PC-3 (cell line): ENCODE results near the gene METAP1D. TPM values are rescaled to one million over a fixed set of nuclear protein-coding genes. Genes with fewer than 3 reads are reported as not detected.

Experiments
- ATAC-seq: fragments of 200-7000 bp; cut with Tn5 transposase; 2 replicates; pipeline ENCODE4 v1.9.1; 2020; ENCODE audit warnings: mild to moderate bottlenecking, moderate library complexity
- BruUV-seq: library from RNA; stranded (reverse); fragments of 400-500 nt; replicated peaks from 2 replicates; lab custom pipeline; 2021; lab: Mats Ljungman, UMichigan
- CTCF ChIA-PET: fragments of 300-600 bp; sonication (Branson Sonifier 250); formaldehyde crosslinking; loops from one replicate; lab custom pipeline; 2022; ENCODE audit warnings: antibody characterized with exemption; lab: Charles Lee
- POLR2A ChIA-PET: fragments of 300-600 bp; sonication (Branson Sonifier 250); formaldehyde crosslinking; loops from one replicate; lab custom pipeline; 2022; ENCODE audit warnings: antibody characterized with exemption; ENCODE audit not compliant: unreplicated experiment; lab: Charles Lee
- DNase-seq: peaks from one replicate; pipeline ENCODE4 v3.0.0-alpha.2; 2015
- H2AFZ ChIP-seq: fragments of 300-600 bp; sonication (generic); 2 replicates; pipeline ENCODE4 v1.6.0; 2016; ENCODE audit warnings: antibody characterized with exemption, low read length
- H3F3A ChIP-seq: fragments of 300-600 bp; sonication (generic); one replicate; pipeline ENCODE4 v1.6.0; 2017; ENCODE audit warnings: antibody characterized with exemption, low read length, control low read depth, mild to moderate bottlenecking; ENCODE audit not compliant: unreplicated experiment
- H3K27ac ChIP-seq: fragments of 300-600 bp; sonication (generic); 2 replicates; pipeline ENCODE4 v1.5.1; 2016; ENCODE audit warnings: mild to moderate bottlenecking, low read length
- H3K27me3 ChIP-seq: fragments of 300-600 bp; sonication (generic); 2 replicates; pipeline ENCODE4 v1.6.1; 2016; ENCODE audit warnings: low read length, mixed read lengths
- H3K36me3 ChIP-seq: fragments of 300-600 bp; sonication (generic); 2 replicates; pipeline ENCODE4 v1.6.1; 2016; ENCODE audit warnings: low read depth, mixed run types, low read length, mixed read lengths
- H3K4me1 ChIP-seq: fragments of 300-600 bp; sonication (generic); 2 replicates; pipeline ENCODE4 v1.5.1; 2016; ENCODE audit warnings: low read length; ENCODE audit not compliant: insufficient read depth
- H3K4me2 ChIP-seq: fragments of 300-600 bp; sonication (generic); 2 replicates; pipeline ENCODE4 v1.6.0; 2016; ENCODE audit warnings: low read length
- H3K4me3 ChIP-seq: fragments of 300-600 bp; sonication (generic); 2 replicates; pipeline ENCODE4 v1.5.1; 2016; ENCODE audit warnings: mild to moderate bottlenecking, low read length, mixed read lengths
- H3K79me2 ChIP-seq: fragments of 300-600 bp; sonication (generic); 2 replicates; pipeline ENCODE4 v1.6.1; 2017; ENCODE audit warnings: low read length, mixed read lengths
- H3K9ac ChIP-seq: fragments of 300-600 bp; sonication (generic); 2 replicates; pipeline ENCODE4 v1.6.0; 2016; ENCODE audit warnings: mild to moderate bottlenecking, low read length
- H3K9me2 ChIP-seq: fragments of 300-600 bp; sonication (generic); replicated peaks from 2 replicates; pipeline ENCODE4 v1.6.1; 2016; ENCODE audit warnings: mixed run types, low read length, mixed read lengths
- H3K9me3 ChIP-seq: fragments of 300-600 bp; sonication (generic); 2 replicates; pipeline ENCODE4 v1.6.1; 2016; ENCODE audit warnings: low read length, mixed read lengths
- H4K20me1 ChIP-seq: fragments of 300-600 bp; sonication (generic); 2 replicates; pipeline ENCODE4 v1.6.1; 2016; ENCODE audit warnings: low read length, mixed read lengths
- EZH2 ChIP-seq: fragments of 300-600 bp; sonication (generic); IDR thresholded peaks from one replicate; pipeline ENCODE4 v1.6.1; 2017; ENCODE audit warnings: antibody characterized with exemption, mild to moderate bottlenecking, low read length; ENCODE audit not compliant: unreplicated experiment
- EZH2phosphoT487 ChIP-seq: fragments of 300-600 bp; sonication (generic); IDR thresholded peaks from 2 replicates; pipeline ENCODE4 v1.6.1; 2018; ENCODE audit warnings: mild to moderate bottlenecking, antibody characterized with exemption, low read length, borderline replicate concordance
- intact Hi-C: fragments of 100-400 bp; cut with micrococcal nuclease; formaldehyde crosslinking; loops from 2 replicates; pipeline ENCODE4 v1.9.0; 2023
- total RNA-seq: library from RNA; depleted of rRNA; stranded (reverse); fragments of >200 nt; gene quantifications from 2 replicates; pipeline ENCODE4 v1.2.3, GENCODE V29; 2014
- TF ChIP-seq, protein P1 (sequence below): fragments of 300-600 bp; sonication (generic); conservative IDR thresholded peaks from 2 replicates; pipeline ENCODE4 v1.5.1; 2017; ENCODE audit warnings: antibody characterized with exemption, low read depth, mild to moderate bottlenecking, low read length

METAP1D gene
- total RNA-seq, 1 experiment from 2014 or later = 12.0 TPM

DNA sequence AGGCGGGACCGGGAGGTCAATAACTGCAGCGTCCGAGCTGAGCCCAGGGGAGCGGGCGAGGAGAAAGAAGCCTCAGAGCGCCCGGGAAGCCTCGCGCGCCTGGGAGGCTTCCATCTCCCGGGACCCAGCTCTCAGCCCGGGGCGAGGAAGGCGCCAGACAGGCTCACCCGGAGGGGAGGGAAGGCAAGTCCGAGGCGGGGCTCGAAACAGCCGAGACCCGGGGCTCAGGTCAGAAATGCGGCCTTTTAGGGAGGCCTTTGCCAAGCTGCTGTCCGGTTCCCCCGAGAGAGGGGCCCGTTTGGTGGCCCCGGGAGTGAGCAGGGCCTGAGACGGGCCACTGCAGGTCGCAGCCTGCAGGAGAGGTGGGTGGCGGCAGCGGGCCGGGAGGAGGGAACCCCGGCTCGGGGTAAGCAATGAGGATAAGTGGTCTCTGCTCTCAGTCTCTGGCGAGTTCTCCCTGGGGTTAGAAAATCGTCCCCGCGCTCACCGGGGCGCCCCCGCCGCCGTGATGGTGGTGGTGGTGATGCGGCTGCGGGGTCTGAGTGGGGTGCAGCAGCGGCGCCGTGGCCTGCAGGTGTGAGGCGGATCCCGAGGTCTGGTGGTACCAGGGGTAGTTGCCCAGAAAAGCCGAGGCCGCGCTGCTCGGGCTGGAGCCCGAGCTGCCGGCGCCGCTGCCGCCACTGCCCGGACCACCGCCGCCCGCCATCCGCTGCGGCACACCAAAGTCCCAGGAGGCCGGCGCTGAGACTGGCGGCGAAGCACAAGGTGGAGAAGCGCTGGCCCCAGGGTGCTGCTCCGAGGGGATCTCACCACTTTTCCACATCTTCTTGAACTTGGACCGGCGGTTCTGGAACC, 100.6 kb downstream of the METAP1D start:
- CTCF ChIA-PET = no interaction called here
- peak overlapping the region; percentile 93 for H3K4me2 ChIP-seq

GRCh38 chr2:172100935-172101820, 101.4 kb downstream of the METAP1D start:
- intact Hi-C loops = loop anchor here (5.0 kb wide), 1 partner anchor 529 kb away; no protein-coding TSS in a partner anchor
- H4K20me1 ChIP-seq = no peaks in the 10 kb centered on the region
- H3K79me2 ChIP-seq = no peaks in the 10 kb centered on the region
- no peak overlapping the region for H2AFZ ChIP-seq
- ATAC-seq (no peak), DNase-seq (no peak)
- no peak overlapping the region for H3K9ac ChIP-seq
- peak overlapping the region; percentile 99 for H3K4me2 ChIP-seq
- H3K27ac ChIP-seq = no peak overlapping the region
- no peaks in the 10 kb centered on the region for H3K9me3 ChIP-seq
- TF ChIP-seq EZH2phosphoT487 (no peak), EZH2 (no peak)
- TF ChIP-seq, protein P1, sequence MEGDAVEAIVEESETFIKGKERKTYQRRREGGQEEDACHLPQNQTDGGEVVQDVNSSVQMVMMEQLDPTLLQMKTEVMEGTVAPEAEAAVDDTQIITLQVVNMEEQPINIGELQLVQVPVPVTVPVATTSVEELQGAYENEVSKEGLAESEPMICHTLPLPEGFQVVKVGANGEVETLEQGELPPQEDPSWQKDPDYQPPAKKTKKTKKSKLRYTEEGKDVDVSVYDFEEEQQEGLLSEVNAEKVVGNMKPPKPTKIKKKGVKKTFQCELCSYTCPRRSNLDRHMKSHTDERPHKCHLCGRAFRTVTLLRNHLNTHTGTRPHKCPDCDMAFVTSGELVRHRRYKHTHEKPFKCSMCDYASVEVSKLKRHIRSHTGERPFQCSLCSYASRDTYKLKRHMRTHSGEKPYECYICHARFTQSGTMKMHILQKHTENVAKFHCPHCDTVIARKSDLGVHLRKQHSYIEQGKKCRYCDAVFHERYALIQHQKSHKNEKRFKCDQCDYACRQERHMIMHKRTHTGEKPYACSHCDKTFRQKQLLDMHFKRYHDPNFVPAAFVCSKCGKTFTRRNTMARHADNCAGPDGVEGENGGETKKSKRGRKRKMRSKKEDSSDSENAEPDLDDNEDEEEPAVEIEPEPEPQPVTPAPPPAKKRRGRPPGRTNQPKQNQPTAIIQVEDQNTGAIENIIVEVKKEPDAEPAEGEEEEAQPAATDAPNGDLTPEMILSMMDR = no peak
- POLR2A ChIA-PET = no interaction called here
- BruUV-seq = no TSS peak
- H3F3A ChIP-seq = peaks cover 6% of the 10 kb centered on the region
- H3K27me3 ChIP-seq = no peaks in the 10 kb centered on the region
- no peaks in the 10 kb centered on the region for H3K36me3 ChIP-seq
- H3K9me2 ChIP-seq = no peaks in the 10 kb centered on the region
- CTCF ChIA-PET = no interaction called here
- H3K4me3 ChIP-seq = peak overlapping the region; percentile 78
- peaks cover 35% of the 10 kb centered on the region for H3K4me1 ChIP-seq

More for the DNA sequence above, 100.6 kb downstream of the METAP1D start:
- POLR2A ChIA-PET = no interaction called here
- Histone ChIP-seq H3K4me1 (peaks cover 35% of the 10 kb centered on the region), H2AFZ (peak overlapping the region; percentile 60; the same call in 1 of the 2 replicates), H3K9ac (peak overlapping the region; percentile 90; the same call in 1 of the 2 replicates), H3K79me2 (no peaks in the 10 kb centered on the region), H3K4me3 (peak overlapping the region; percentile 66), H3K9me2 (no peaks in the 10 kb centered on the region), H4K20me1 (no peaks in the 10 kb centered on the region), H3K9me3 (no peaks in the 10 kb centered on the region), H3K27ac (no peak overlapping the region), H3F3A (peaks cover 6% of the 10 kb centered on the region), H3K36me3 (no peaks in the 10 kb centered on the region), H3K27me3 (no peaks in the 10 kb centered on the region)
- BruUV-seq = no TSS peak
- ATAC-seq (no peak), DNase-seq (no peak)
- TF ChIP-seq, protein P1 = no peak
- intact Hi-C loops = loop anchor here (5.0 kb wide), 1 partner anchor 528 kb away; no protein-coding TSS in a partner anchor
